Measurements from ENCODE around the gene PRKCA.

PRKCA gene

GRCh38 chr17:66580956-66581391 lies 278.6 kb downstream of the PRKCA start:
- no peak overlapping the region; the same call in 1 of the 2 replicates for H3K27ac ChIP-seq

GRCh38 chr17:66582373-66583111 lies 280.1 kb downstream of the PRKCA start:
- TF ChIP-seq ZFX (IDR thresholded peaks at IDR 0.05; ENCODE audit: borderline replicate concordance) (no peak), CTCF (IDR thresholded peaks at IDR 0.05) (no peak)
- H3K27ac ChIP-seq: no peak overlapping the region

More at GRCh38 chr17:66580956-66581391, 278.6 kb downstream of the PRKCA start:
- TF ChIP-seq CTCF (IDR thresholded peaks at IDR 0.05) (no peak), ZFX (IDR thresholded peaks at IDR 0.05; ENCODE audit: borderline replicate concordance) (no peak)

DNA sequence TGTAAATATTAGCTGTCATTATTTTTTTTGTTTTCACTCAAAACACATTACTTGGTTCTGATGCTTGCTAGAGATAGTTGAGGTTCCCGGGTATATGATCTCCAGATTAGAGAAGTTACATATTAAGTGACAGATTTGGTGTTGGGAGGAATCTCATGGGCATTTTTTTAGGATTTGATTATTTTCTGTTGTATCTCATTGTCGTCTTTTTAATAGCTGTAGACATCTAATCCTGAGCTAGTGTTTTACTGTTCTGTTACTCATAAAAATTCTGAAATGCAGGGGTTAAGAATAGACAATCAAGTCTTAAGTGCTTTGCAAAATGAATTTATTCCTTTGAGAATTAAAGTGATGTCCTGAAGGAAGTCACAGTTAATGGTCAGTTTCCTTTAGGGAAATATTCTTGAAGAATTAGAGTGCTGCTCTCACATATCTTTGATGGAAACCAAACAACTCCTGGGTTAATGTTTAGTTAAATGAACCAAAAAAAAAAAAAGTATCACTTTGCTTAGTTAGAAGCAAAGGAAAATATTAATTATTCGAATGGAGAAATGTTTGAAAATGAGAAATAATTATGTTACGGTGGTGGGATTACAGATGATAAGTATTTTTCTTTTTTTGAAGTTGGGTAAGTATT lies 280.8 kb downstream of the PRKCA start:
- TF ChIP-seq CTCF (IDR thresholded peaks at IDR 0.05): no peak
- TF ChIP-seq ZFX (IDR thresholded peaks at IDR 0.05; ENCODE audit: borderline replicate concordance): no peak
- H3K27ac ChIP-seq: no peak overlapping the region

DNA sequence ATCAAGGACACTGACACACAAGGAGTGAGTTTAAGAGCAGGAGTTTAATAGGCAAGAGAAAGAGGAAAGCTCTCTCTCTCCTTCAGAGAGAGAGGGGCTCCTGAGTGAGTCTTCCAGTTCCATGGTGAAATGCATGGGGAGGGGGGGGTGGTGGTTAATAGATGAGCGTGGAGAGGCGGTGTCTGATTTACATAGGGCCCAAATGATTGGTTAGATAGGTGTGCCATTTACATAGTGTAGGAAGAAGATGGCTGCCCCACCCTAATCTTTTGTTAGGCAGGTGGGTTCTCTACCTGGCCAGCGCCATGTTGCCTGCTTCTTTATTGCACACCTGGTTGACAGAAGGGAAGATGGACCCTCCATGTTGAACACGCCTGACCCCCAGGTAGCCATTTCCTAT lies 282.5 kb downstream of the PRKCA start:
- no peak for TF ChIP-seq ZFX (IDR thresholded peaks at IDR 0.05; ENCODE audit: borderline replicate concordance)
- TF ChIP-seq CTCF (IDR thresholded peaks at IDR 0.05): no peak
- H3K27ac ChIP-seq: no peak overlapping the region

DNA sequence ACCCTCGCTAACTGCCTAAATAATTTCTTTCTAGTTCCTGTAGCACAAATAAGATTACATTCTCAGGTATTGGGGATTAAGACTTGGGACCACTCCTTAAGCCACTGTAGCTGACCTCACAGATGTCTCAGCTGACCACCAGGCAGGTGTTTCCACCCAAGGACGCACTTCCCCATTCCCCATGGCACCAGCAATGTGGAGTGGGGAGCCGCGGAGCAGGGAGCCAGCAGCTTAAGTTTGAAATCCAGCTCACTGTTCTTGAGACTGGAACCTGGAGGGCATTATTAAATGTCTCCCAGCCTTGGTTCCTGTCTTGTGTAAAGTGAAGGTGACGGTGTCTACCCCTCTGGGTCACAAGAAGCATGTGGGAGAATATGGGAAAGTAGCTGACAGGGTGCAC lies 283.1 kb downstream of the PRKCA start:
- no peak overlapping the region for H3K27ac ChIP-seq
- no peak for TF ChIP-seq CTCF (IDR thresholded peaks at IDR 0.05)
- TF ChIP-seq ZFX (IDR thresholded peaks at IDR 0.05; ENCODE audit: borderline replicate concordance): no peak

DNA sequence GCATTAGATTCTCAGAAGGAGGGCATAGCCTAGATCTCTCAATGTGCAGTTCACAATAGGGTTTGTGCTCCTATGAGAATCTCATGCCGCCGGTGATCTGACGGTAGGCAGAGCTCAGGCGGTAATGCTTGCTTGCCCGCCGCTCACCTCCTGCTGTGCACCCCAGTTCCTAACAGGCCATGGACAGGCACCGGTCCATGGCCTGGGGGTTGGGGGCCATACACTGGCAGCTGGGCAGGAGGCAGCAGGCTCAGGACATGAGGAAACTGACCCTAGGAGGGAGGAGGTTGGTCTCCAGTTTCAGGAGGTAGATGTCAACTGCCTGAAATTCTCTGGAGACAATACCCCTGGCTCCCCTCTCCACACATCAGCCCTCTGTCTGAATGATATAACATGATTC lies 287.5 kb downstream of the PRKCA start:
- TF ChIP-seq CTCF (IDR thresholded peaks at IDR 0.05) (no peak), ZFX (IDR thresholded peaks at IDR 0.05; ENCODE audit: borderline replicate concordance) (no peak)
- no peak overlapping the region for H3K27ac ChIP-seq

DNA sequence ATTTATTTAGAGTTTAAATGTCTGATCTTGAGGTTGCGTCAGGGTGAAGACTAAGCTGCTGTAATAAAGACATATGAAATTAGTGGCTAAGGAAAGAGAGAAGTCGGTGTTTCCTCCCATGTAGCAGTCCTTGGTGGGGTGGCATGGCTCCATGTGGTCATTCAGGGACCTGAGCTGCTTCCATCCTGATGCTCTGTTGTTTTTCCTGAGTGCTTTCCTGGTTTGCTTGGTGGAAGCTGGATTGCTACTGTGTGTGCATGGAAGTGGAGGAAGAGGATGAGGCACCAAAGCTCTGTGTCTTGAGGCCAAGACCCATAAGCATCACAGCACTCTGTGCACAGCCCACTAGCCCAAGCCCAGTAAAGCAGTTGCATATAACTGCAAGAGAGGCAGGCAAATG lies 290.7 kb downstream of the PRKCA start:
- no peak overlapping the region for H3K27ac ChIP-seq
- TF ChIP-seq CTCF (IDR thresholded peaks at IDR 0.05) (no peak), ZFX (IDR thresholded peaks at IDR 0.05; ENCODE audit: borderline replicate concordance) (no peak)
